A549 (cell line): ENCODE results near the gene CLMN.

Experiments
- CTCF ChIP-seq: fragments of >200 bp; sonication (Bioruptor Twin); formaldehyde crosslinking; IDR thresholded peaks from 3 replicates; pipeline ENCODE4 v1.5.1; 2016
- HDAC2 ChIP-seq: fragments of 200-600 bp; sonication (generic); IDR thresholded peaks from 2 replicates; pipeline ENCODE4 v1.6.1; 2016
- MAX ChIP-seq: IDR thresholded peaks from 2 replicates; pipeline ENCODE4 v1.6.1; 2012
- POLR2A ChIP-seq: IDR thresholded peaks from 2 replicates; pipeline ENCODE4 v1.6.1; 2012; ENCODE audit warnings: mild to moderate bottlenecking, low read length
- SREBF2 ChIP-seq: fragments of 450-650 bp; IDR thresholded peaks from 2 replicates; pipeline ENCODE4 v1.6.1; 2014; ENCODE audit warnings: mild to moderate bottlenecking, moderate library complexity

DNA sequence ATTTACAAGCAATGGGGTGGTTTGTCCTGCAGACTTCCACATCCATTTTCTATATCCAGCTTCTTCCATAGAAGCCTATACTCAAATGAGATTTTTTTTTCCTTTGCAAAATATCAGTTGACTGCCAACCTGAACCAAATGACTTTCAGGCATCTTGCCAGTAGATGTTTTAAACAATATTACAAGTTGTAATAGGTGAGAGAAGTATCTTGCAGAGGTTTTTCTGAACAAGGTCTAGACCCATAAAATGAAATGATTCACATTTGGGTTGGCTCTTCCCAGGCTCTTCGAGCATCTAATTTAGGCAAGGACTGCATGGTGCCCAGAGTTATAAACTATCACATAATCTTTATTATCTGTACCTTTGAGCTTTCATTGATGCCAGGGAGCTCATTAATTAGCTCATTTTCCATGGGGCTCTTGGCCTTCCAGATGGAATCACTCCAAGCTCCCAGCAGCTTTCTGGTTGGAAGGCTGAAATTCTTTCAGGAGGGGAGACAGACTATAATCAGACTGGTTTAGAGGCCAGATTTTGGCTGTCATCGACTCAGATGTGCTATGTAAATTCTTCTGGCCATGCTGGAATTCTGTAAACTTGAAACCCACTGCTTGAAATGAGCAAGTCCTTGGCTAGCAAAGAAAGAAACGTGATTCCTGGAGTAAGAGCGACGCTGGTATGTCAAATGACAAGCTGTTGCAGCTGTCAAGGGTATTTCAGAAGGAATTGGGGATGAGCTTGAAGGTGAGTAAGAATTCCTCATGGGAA, 130.2 kb downstream of the CLMN start:
- TF ChIP-seq HDAC2 (no peak), SREBF2 (no peak), POLR2A (no peak), CTCF (no peak), MAX (no peak)
